Mucosa of descending colon (tissue), 3 donors: ENCODE data around the gene CTNNA3. TPM values are rescaled to one million over a fixed set of nuclear protein-coding genes. Genes with fewer than 3 reads are reported as not detected.

Source experiments
- ATAC-seq: fragments of 200-7000 bp; cut with Tn5 transposase; one replicate; pipeline ENCODE4 v1.9.1; 2020; ENCODE audit warnings: mild to moderate bottlenecking, moderate library complexity
- DNase-seq, 3 donors: peaks; one replicate each; pipeline ENCODE4 v3.0.0-alpha.2; 2020
- H3K36me3 ChIP-seq: fragments of 200-600 bp; one replicate; pipeline ENCODE4 v1.8.0; 2021; ENCODE audit warnings: low read depth, mild to moderate bottlenecking
- H3K4me1 ChIP-seq: fragments of 200-600 bp; one replicate; pipeline ENCODE4 v1.8.0; 2021; ENCODE audit warnings: low read depth, mild to moderate bottlenecking
- H3K4me3 ChIP-seq: fragments of 200-600 bp; one replicate; pipeline ENCODE4 v1.8.0; 2021; ENCODE audit warnings: mild to moderate bottlenecking
- H3K9me3 ChIP-seq: fragments of 200-600 bp; one replicate; pipeline ENCODE4 v1.8.0; 2021; ENCODE audit warnings: mild to moderate bottlenecking
- CTCF ChIP-seq: fragments of 200-600 bp; IDR thresholded peaks from one replicate; pipeline ENCODE4 v1.8.0; 2022; ENCODE audit warnings: antibody characterized with exemption, mild to moderate bottlenecking
- intact Hi-C, 2 donors: fragments of 100-400 bp; cut with DNase I in 1 of 2; cut with micrococcal nuclease in 1 of 2; formaldehyde crosslinking; loops; one replicate each; pipeline versions ENCODE4 v1.11.0 to v1.11.1; 2022; cut with DNase I, micrococcal nuclease
- total RNA-seq, 3 donors: library from RNA; stranded (reverse); fragmentation: NEBNext Ultra II Directional in 2 of 3; extraction: Animal tissue kit (Norgen Biotek cat#: 25700) in 2 of 3; gene quantifications; one replicate each; pipeline versions ENCODE4 v1.2.1 to v1.2.4, GENCODE V29; 2021 to 2023
- donor health status: DM: no; HTN: no; CAD: no; lungs with moderate emphysema.
- donor health status: DM: no; HTN: no; CAD: no.
- donor health status: DM: no; HTN: yes; CAD: no.

CTNNA3 gene
- total RNA-seq, 3 donors from 2014 or later, result 0.52 to 7.5 (median 0.70) TPM

- ATAC-seq (no peak), DNase-seq (no peak)
- Histone ChIP-seq H3K4me1 (no peaks in the 10 kb centered on the region), H3K9me3 (no peaks in the 10 kb centered on the region), H3K36me3 (no peaks in the 10 kb centered on the region), H3K4me3 (no peak overlapping the region)
- TF ChIP-seq CTCF, result no peak
- intact Hi-C loops, result no loop called here
These were observed 1305.1 kb downstream of the CTNNA3 start for GRCh38 chr10:66390926-66391325.

- H3K4me1 ChIP-seq, result no peaks in the 10 kb centered on the region
- no peak for DNase-seq
- intact Hi-C loops, result no loop called here
- TF ChIP-seq CTCF, result no peak
- H3K36me3 ChIP-seq, result no peaks in the 10 kb centered on the region
- no peak for ATAC-seq
- H3K9me3 ChIP-seq, result no peaks in the 10 kb centered on the region
- no peak overlapping the region for H3K4me3 ChIP-seq
These were observed 1315.0 kb downstream of the CTNNA3 start for GRCh38 chr10:66381045-66381444.

- TF ChIP-seq CTCF, result no peak
- no peaks in the 10 kb centered on the region for H3K4me1 ChIP-seq
- intact Hi-C loops, result no loop called here
- no peaks in the 10 kb centered on the region for H3K36me3 ChIP-seq
- ATAC-seq, result no peak
- DNase-seq, result no peak
- no peak overlapping the region for H3K4me3 ChIP-seq
- no peaks in the 10 kb centered on the region for H3K9me3 ChIP-seq
These were observed 1317.7 kb downstream of the CTNNA3 start for GRCh38 chr10:66378117-66378876.

GRCh38 chr10:66368146-66368545 lies 1327.8 kb downstream of the CTNNA3 start:
- intact Hi-C loops, result no loop called here

GRCh38 chr10:66366163-66366562 lies 1329.8 kb downstream of the CTNNA3 start:
- no peak overlapping the region for H3K4me3 ChIP-seq
- no peaks in the 10 kb centered on the region for H3K4me1 ChIP-seq
- no peak for DNase-seq
- TF ChIP-seq CTCF, result no peak
- ATAC-seq, result no peak
- intact Hi-C loops, result no loop called here
- no peaks in the 10 kb centered on the region for H3K9me3 ChIP-seq
- no peaks in the 10 kb centered on the region for H3K36me3 ChIP-seq

More at GRCh38 chr10:66368146-66368545, 1327.8 kb downstream of the CTNNA3 start:
- no peak for TF ChIP-seq CTCF
- no peaks in the 10 kb centered on the region for H3K9me3 ChIP-seq
- no peaks in the 10 kb centered on the region for H3K4me1 ChIP-seq
- DNase-seq (no peak), ATAC-seq (no peak)
- no peaks in the 10 kb centered on the region for H3K36me3 ChIP-seq
- H3K4me3 ChIP-seq, result no peak overlapping the region
